Adrenal gland (tissue), 12 donors: Measurements from ENCODE around the gene VRK3. TPM values are rescaled to one million over a fixed set of nuclear protein-coding genes. Genes with fewer than 3 reads are reported as not detected.
"Not testable (repeated sequence)": the region's sequence is repeated elsewhere in the genome, so short reads cannot be mapped to it uniquely, and the experiment has no call there.

Experiments
- DNase-seq, 7 donors: peaks; one replicate each; pipeline ENCODE4 v3.0.0-alpha.2; 2019 to 2020
- H3K27ac ChIP-seq, 5 donors: fragments of 200-600 bp; sonication (generic) in 4 of 5; 1 replicate in 3 of 5; 2 replicates in 2 of 5; pipeline versions ENCODE4 v1.5.1 to v1.8.0; 2016 to 2020; ENCODE audit warnings: mild to moderate bottlenecking in 1 of 5
- H3K27me3 ChIP-seq: fragments of 200-600 bp; 2 replicates; pipeline ENCODE4 v1.8.0; 2021
- H3K36me3 ChIP-seq, 2 donors: fragments of 200-600 bp; replicated peaks in 1 of 2; 1 replicate in 1 of 2; 2 replicates in 1 of 2; pipeline versions ENCODE4 v1.5.1 to v1.8.0; 2018 to 2022
- H3K4me1 ChIP-seq, 2 donors: fragments of 200-600 bp; replicated peaks in 1 of 2; 1 replicate in 1 of 2; 2 replicates in 1 of 2; pipeline versions ENCODE4 v1.5.1 to v1.8.0; 2018 to 2021
- H3K4me3 ChIP-seq, 4 donors: fragments of 200-600 bp; sonication (generic) in 3 of 4; one replicate each; pipeline ENCODE4 v1.5.1; 2016 to 2018
- H3K9me3 ChIP-seq, 3 donors: fragments of 200-600 bp; sonication (generic) in 1 of 3; replicated peaks in 1 of 3; 1 replicate in 2 of 3; 2 replicates in 1 of 3; pipeline versions ENCODE4 v1.5.1 to v1.8.0; 2016 to 2021
- CTCF ChIP-seq, 6 experiments: fragments of 450-650 bp in 4 of 6; fragments of 200-600 bp in 2 of 6; sonication (generic) in 1 of 6; IDR thresholded peaks; 1 replicate in 5 of 6; 2 replicates in 1 of 6; pipeline versions ENCODE4 v1.5.1 to v1.8.0; 2016 to 2021; ENCODE audit warnings: antibody characterized with exemption in 6 of 6, mild to moderate bottlenecking in 2 of 6, moderate library complexity in 1 of 6
- POLR2A ChIP-seq, 2 donors: fragments of 450-650 bp; IDR thresholded peaks; one replicate each; pipeline ENCODE4 v1.6.1; 2017; ENCODE audit warnings: antibody characterized with exemption in 2 of 2, mild to moderate bottlenecking in 2 of 2, moderate library complexity in 1 of 2
- WGBS, 4 donors: extraction: QIAGEN DNeasy Blood & Tissue Kit in 2 of 4; methylation state at CpG; one replicate each; pipeline versions ENCODE4 v1.1.5 to v1.1.7; 2013 to 2017; 5-methylcytosine and 5-hydroxymethylcytosine counted together
- intact Hi-C, 2 donors: fragments of 100-400 bp; cut with DNase I; formaldehyde crosslinking; loops; one replicate each; pipeline versions ENCODE4 v1.14.1 to v1.15.0; 2022 to 2023
- polyA plus RNA-seq, 3 donors: library from polyadenylated mRNA; stranded (reverse); fragments of 200-250 nt in 2 of 3; fragments of 350-450 nt in 1 of 3; fragmentation: Illumina TruSeq in 1 of 3; extraction: RNeasy Lipid Tissue Mini Kit (QIAGEN cat#74804) in 1 of 3; gene quantifications; one replicate each; pipeline ENCODE4 v1.2.3, GENCODE V29; 2013 to 2014
- total RNA-seq, 9 donors: library from RNA; depleted of rRNA in 4 of 9; stranded (reverse); fragments of >200 nt in 4 of 9; fragments of 120-200 nt in 1 of 9; fragmentation: NEBNext Ultra II Directional in 1 of 9; extraction: Animal tissue kit (Norgen Biotek cat#: 25700) in 1 of 9; gene quantifications; one replicate each; pipeline versions ENCODE4 v1.1.0 to v1.2.4, GENCODE V29; 2013 to 2023
- donor health status: healthy with polysubstance abuse.
- donor health status: Bipolar disorder and iron deficiency.
- donor health status: DM: yes; HTN: yes; CAD: no.
- donor health status: DM: no; HTN: no; CAD: no.
- donor health status: DM: no; HTN: no; CAD: no.
- donor health status: DM: yes; HTN: yes; CAD: no.

Gene VRK3
- total and polyA plus RNA-seq, 12 donors = 12.1 to 60.3 (median 45.4) TPM

- intact Hi-C loops = no loop called here
- WGBS, 4 donors = 78 to 93% (median 87%) methylated on average over 5 to 8 of the region's 8 CpGs; no CpG with 5 or more reads in 1 of the 4 donors
- Histone ChIP-seq H3K27ac (no peak overlapping the region), H3K9me3 (no peaks in the 10 kb centered on the region), H3K4me1 (peaks cover 7 to 20% of the 10 kb centered on the region in 2 donors), H3K4me3 (no peak overlapping the region), H3K27me3 (no peaks in the 10 kb centered on the region), H3K36me3 (peaks cover 0 to 5% of the 10 kb centered on the region in 2 donors)
- TF ChIP-seq POLR2A (IDR thresholded peaks at IDR 0.05) (no peak), CTCF (IDR thresholded peaks at IDR 0.05) (no peak)
- peak in 1 of 7 donors; percentile 14 for DNase-seq
These were observed 78.8 kb downstream of the VRK3 start for GRCh38 chr19:49946415-49946814.

- intact Hi-C loops = not testable (repeated sequence)
- 83 to 88% (median 84%) methylated on average over 5 of the region's 5 CpGs for WGBS, 4 donors
These were observed 80.6 kb downstream of the VRK3 start for GRCh38 chr19:49944567-49944966.

GRCh38 chr19:49940482-49940791 is 84.7 kb downstream of the VRK3 start:
- 90 to 97% (median 93%) methylated on average over 5 of the region's 5 CpGs for WGBS, 4 donors
- H3K27me3 ChIP-seq = no peaks in the 10 kb centered on the region
- no peak for DNase-seq
- no peaks in the 10 kb centered on the region for H3K9me3 ChIP-seq
- intact Hi-C loops = no loop called here
- no peaks in the 10 kb centered on the region for H3K36me3 ChIP-seq
- peak overlapping the region in 3 of 5 donors; percentile 48 to 81 (median 74) for H3K27ac ChIP-seq
- H3K4me1 ChIP-seq = peaks cover 16 to 44% of the 10 kb centered on the region in 2 donors
- no peak overlapping the region for H3K4me3 ChIP-seq
- no peak for TF ChIP-seq CTCF (IDR thresholded peaks at IDR 0.05)
- TF ChIP-seq POLR2A (IDR thresholded peaks at IDR 0.05) = no peak

More at GRCh38 chr19:49944567-49944966, 80.6 kb downstream of the VRK3 start:
- H3K27me3 ChIP-seq, H3K27ac ChIP-seq, H3K4me3 ChIP-seq, H3K36me3 ChIP-seq, H3K9me3 ChIP-seq: not testable (repeated sequence)
- DNase-seq = peak in 1 of 7 donors; percentile 10
- peaks cover 6 to 22% of the 10 kb centered on the region in 2 donors for H3K4me1 ChIP-seq

GRCh38 chr19:49939721-49940481 is 85.3 kb downstream of the VRK3 start:
- H3K4me1 ChIP-seq = peaks cover 16 to 44% of the 10 kb centered on the region in 2 donors
- TF ChIP-seq POLR2A (IDR thresholded peaks at IDR 0.05) = no peak
- no peak for TF ChIP-seq CTCF (IDR thresholded peaks at IDR 0.05)
- intact Hi-C loops = no loop called here
- H3K27ac ChIP-seq = peak overlapping the region in 3 of 5 donors; percentile 48 to 84 (median 51)
- no peaks in the 10 kb centered on the region for H3K9me3 ChIP-seq
- 57 to 70% (median 61%) methylated on average over 7 of the region's 7 CpGs for WGBS, 4 donors
- no peaks in the 10 kb centered on the region for H3K36me3 ChIP-seq
- H3K4me3 ChIP-seq = no peak overlapping the region
- peak in 1 of 7 donors; percentile 28 for DNase-seq
- no peaks in the 10 kb centered on the region for H3K27me3 ChIP-seq

- Histone ChIP-seq H3K4me3 (no peak overlapping the region), H3K9me3 (no peaks in the 10 kb centered on the region), H3K4me1 (peaks cover 18 to 44% of the 10 kb centered on the region in 2 donors), H3K36me3 (no peaks in the 10 kb centered on the region), H3K27me3 (no peaks in the 10 kb centered on the region), H3K27ac (peak overlapping the region; percentile 28 to 84 (median 81))
- WGBS, 4 donors = 12 to 36% (median 18%) methylated on average over 3 to 4 of the region's 4 CpGs
- peak in 1 of 2 donors; percentile 12 for TF ChIP-seq POLR2A (IDR thresholded peaks at IDR 0.05)
- TF ChIP-seq CTCF (IDR thresholded peaks at IDR 0.05) = no peak
- intact Hi-C loops = no loop called here
- peak in 5 of 7 donors; percentile 63 to 78 (median 74) for DNase-seq
These were observed 86.5 kb downstream of the VRK3 start for GRCh38 chr19:49938662-49939061.
